Measurements from ENCODE around the gene SECISBP2L. TPM values are rescaled to one million over a fixed set of nuclear protein-coding genes. Genes with fewer than 3 reads are reported as not detected.

The SECISBP2L gene
- total RNA-seq, 2 experiments from 2014 or later = 18.5 to 19.6 TPM

Other genes starting within 250 kb of the SECISBP2L start
- gene CEP152, start 235.4 kb downstream of the SECISBP2L start, total RNA-seq = 10 to 100 TPM; 27.2 to 27.3 TPM
- 100 to 1,000 TPM; 100 to 103 TPM for gene EID1, start 168.3 kb downstream of the SECISBP2L start, total RNA-seq
- gene SHC4, start 82.5 kb downstream of the SECISBP2L start, total RNA-seq = 1 to 10 TPM; 3.7 to 4.1 TPM
- gene COPS2, start 109.2 kb upstream of the SECISBP2L start, total RNA-seq = 100 to 1,000 TPM; 109 to 113 TPM
- gene GALK2, start 123.8 kb upstream of the SECISBP2L start, total RNA-seq = 10 to 100 TPM; 25.4 to 26.1 TPM